VCaP (cell line): ENCODE measurements around the gene PUS7L.
"Not testable (repeated sequence)": the region's sequence is repeated elsewhere in the genome, so short reads cannot be mapped to it uniquely, and the experiment has no call there.

Experiments used
- H3K27ac ChIP-seq: fragments of 450-650 bp; 2 replicates; pipeline ENCODE4 v1.5.1; 2017
- CTCF ChIP-seq: fragments of 450-650 bp; conservative IDR thresholded peaks from 2 replicates; pipeline ENCODE4 v1.5.1; 2017; ENCODE audit warnings: mild to moderate bottlenecking, moderate library complexity

The PUS7L gene

GRCh38 chr12:43728698-43729097 is 29.9 kb downstream of the PUS7L start:
- H3K27ac ChIP-seq = no peak overlapping the region
- TF ChIP-seq CTCF = no peak

- no peak overlapping the region for H3K27ac ChIP-seq
- peak; percentile 65 for TF ChIP-seq CTCF
These were observed 30.5 kb downstream of the PUS7L start for GRCh38 chr12:43728117-43728516.

GRCh38 chr12:43723134-43723533 is 35.5 kb downstream of the PUS7L start:
- no peak for TF ChIP-seq CTCF
- no peak overlapping the region for H3K27ac ChIP-seq

- H3K27ac ChIP-seq = no peak overlapping the region
- TF ChIP-seq CTCF = no peak
These were observed 36.0 kb downstream of the PUS7L start for GRCh38 chr12:43722621-43723020.

- no peak overlapping the region for H3K27ac ChIP-seq
- no peak for TF ChIP-seq CTCF
These were observed 47.2 kb downstream of the PUS7L start for GRCh38 chr12:43711348-43711747.

GRCh38 chr12:43703772-43704171 is 54.8 kb downstream of the PUS7L start:
- not testable (repeated sequence) for H3K27ac ChIP-seq

- not testable (repeated sequence) for H3K27ac ChIP-seq
These were observed 57.4 kb downstream of the PUS7L start for GRCh38 chr12:43701194-43701593.

GRCh38 chr12:43696154-43696553 is 62.4 kb downstream of the PUS7L start:
- TF ChIP-seq CTCF = no peak
- no peak overlapping the region for H3K27ac ChIP-seq

- no peak overlapping the region for H3K27ac ChIP-seq
These were observed 63.7 kb downstream of the PUS7L start for GRCh38 chr12:43694879-43695278.

More at GRCh38 chr12:43694879-43695278, 63.7 kb downstream of the PUS7L start:
- no peak for TF ChIP-seq CTCF
